Measurements from ENCODE around the gene CRB3. TPM values are rescaled to one million over a fixed set of nuclear protein-coding genes. Genes with fewer than 3 reads are reported as not detected.

The CRB3 gene
- total RNA-seq, 1 experiment from 2014 or later = 29.9 TPM

DNA sequence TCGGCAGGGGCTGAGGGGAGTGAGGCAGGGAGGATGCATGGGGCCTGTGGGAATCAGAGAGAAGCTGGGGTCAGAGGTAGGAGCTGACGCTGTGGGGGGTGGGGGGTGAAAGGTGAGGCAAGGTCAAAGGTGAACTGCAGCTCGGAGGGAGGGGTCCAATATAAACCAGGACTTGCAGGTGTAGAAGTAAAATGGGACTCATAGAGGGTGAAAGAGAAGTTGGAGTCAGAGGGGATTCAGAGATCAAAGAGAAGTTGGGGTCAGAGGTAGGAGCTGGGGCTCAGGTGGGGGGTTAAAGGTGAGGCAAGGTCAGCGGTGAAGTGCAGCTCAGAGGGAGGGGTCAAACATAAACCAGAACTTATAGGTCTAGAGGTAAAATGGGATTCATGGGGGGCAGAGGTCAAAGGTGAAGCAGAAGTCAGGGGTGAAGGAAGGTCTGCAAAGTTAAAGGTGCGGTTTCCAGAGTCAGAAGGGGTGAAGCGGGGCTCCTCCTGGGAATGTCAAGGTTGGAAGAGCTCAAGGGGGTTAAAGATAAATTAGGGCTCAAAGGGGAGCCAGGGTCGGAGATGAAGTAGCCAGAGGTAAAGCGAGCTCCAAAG lies 30.5 kb downstream of the CRB3 start:
- Mint-ChIP-seq H3K27me3 (ENCODE audit: low read depth) (peaks cover 12% of the 10 kb centered on the region), H3K4me1 (no peaks in the 10 kb centered on the region), H3K36me3 (no peaks in the 10 kb centered on the region), H3K4me3 (no peak overlapping the region), H3K27ac (no peak overlapping the region), H3K9me3 (peaks cover 11% of the 10 kb centered on the region)
- ChIA-PET POLR2A (no interaction called here), CTCF (no interaction called here)
- ATAC-seq = no peak
- DNase-seq (ENCODE audit: low spot score) = no peak
- no peak for TF ChIP-seq NR1H2 (CRISPR knock-in tag; IDR thresholded peaks at IDR 0.05)
- TF ChIP-seq FOXJ3 (CRISPR knock-in tag; IDR thresholded peaks at IDR 0.05; ENCODE audit: borderline replicate concordance) = no peak
- TF ChIP-seq, protein P1, sequence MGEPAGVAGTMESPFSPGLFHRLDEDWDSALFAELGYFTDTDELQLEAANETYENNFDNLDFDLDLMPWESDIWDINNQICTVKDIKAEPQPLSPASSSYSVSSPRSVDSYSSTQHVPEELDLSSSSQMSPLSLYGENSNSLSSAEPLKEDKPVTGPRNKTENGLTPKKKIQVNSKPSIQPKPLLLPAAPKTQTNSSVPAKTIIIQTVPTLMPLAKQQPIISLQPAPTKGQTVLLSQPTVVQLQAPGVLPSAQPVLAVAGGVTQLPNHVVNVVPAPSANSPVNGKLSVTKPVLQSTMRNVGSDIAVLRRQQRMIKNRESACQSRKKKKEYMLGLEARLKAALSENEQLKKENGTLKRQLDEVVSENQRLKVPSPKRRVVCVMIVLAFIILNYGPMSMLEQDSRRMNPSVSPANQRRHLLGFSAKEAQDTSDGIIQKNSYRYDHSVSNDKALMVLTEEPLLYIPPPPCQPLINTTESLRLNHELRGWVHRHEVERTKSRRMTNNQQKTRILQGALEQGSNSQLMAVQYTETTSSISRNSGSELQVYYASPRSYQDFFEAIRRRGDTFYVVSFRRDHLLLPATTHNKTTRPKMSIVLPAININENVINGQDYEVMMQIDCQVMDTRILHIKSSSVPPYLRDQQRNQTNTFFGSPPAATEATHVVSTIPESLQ (CRISPR knock-in tag; IDR thresholded peaks at IDR 0.05) = no peak
- TF ChIP-seq, protein P2, sequence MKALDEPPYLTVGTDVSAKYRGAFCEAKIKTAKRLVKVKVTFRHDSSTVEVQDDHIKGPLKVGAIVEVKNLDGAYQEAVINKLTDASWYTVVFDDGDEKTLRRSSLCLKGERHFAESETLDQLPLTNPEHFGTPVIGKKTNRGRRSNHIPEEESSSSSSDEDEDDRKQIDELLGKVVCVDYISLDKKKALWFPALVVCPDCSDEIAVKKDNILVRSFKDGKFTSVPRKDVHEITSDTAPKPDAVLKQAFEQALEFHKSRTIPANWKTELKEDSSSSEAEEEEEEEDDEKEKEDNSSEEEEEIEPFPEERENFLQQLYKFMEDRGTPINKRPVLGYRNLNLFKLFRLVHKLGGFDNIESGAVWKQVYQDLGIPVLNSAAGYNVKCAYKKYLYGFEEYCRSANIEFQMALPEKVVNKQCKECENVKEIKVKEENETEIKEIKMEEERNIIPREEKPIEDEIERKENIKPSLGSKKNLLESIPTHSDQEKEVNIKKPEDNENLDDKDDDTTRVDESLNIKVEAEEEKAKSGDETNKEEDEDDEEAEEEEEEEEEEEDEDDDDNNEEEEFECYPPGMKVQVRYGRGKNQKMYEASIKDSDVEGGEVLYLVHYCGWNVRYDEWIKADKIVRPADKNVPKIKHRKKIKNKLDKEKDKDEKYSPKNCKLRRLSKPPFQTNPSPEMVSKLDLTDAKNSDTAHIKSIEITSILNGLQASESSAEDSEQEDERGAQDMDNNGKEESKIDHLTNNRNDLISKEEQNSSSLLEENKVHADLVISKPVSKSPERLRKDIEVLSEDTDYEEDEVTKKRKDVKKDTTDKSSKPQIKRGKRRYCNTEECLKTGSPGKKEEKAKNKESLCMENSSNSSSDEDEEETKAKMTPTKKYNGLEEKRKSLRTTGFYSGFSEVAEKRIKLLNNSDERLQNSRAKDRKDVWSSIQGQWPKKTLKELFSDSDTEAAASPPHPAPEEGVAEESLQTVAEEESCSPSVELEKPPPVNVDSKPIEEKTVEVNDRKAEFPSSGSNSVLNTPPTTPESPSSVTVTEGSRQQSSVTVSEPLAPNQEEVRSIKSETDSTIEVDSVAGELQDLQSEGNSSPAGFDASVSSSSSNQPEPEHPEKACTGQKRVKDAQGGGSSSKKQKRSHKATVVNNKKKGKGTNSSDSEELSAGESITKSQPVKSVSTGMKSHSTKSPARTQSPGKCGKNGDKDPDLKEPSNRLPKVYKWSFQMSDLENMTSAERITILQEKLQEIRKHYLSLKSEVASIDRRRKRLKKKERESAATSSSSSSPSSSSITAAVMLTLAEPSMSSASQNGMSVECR (CRISPR knock-in tag; IDR thresholded peaks at IDR 0.05; ENCODE audit: borderline replicate concordance) = no peak
- TF ChIP-seq, protein P3, sequence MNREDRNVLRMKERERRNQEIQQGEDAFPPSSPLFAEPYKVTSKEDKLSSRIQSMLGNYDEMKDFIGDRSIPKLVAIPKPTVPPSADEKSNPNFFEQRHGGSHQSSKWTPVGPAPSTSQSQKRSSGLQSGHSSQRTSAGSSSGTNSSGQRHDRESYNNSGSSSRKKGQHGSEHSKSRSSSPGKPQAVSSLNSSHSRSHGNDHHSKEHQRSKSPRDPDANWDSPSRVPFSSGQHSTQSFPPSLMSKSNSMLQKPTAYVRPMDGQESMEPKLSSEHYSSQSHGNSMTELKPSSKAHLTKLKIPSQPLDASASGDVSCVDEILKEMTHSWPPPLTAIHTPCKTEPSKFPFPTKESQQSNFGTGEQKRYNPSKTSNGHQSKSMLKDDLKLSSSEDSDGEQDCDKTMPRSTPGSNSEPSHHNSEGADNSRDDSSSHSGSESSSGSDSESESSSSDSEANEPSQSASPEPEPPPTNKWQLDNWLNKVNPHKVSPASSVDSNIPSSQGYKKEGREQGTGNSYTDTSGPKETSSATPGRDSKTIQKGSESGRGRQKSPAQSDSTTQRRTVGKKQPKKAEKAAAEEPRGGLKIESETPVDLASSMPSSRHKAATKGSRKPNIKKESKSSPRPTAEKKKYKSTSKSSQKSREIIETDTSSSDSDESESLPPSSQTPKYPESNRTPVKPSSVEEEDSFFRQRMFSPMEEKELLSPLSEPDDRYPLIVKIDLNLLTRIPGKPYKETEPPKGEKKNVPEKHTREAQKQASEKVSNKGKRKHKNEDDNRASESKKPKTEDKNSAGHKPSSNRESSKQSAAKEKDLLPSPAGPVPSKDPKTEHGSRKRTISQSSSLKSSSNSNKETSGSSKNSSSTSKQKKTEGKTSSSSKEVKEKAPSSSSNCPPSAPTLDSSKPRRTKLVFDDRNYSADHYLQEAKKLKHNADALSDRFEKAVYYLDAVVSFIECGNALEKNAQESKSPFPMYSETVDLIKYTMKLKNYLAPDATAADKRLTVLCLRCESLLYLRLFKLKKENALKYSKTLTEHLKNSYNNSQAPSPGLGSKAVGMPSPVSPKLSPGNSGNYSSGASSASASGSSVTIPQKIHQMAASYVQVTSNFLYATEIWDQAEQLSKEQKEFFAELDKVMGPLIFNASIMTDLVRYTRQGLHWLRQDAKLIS (CRISPR knock-in tag; IDR thresholded peaks at IDR 0.05; ENCODE audit: borderline replicate concordance) = no peak
- TF ChIP-seq, protein P4, sequence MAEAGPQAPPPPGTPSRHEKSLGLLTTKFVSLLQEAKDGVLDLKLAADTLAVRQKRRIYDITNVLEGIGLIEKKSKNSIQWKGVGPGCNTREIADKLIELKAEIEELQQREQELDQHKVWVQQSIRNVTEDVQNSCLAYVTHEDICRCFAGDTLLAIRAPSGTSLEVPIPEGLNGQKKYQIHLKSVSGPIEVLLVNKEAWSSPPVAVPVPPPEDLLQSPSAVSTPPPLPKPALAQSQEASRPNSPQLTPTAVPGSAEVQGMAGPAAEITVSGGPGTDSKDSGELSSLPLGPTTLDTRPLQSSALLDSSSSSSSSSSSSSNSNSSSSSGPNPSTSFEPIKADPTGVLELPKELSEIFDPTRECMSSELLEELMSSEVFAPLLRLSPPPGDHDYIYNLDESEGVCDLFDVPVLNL (CRISPR knock-in tag; IDR thresholded peaks at IDR 0.05; ENCODE audit: borderline replicate concordance, low read depth) = no peak
- TF ChIP-seq, protein P5, sequence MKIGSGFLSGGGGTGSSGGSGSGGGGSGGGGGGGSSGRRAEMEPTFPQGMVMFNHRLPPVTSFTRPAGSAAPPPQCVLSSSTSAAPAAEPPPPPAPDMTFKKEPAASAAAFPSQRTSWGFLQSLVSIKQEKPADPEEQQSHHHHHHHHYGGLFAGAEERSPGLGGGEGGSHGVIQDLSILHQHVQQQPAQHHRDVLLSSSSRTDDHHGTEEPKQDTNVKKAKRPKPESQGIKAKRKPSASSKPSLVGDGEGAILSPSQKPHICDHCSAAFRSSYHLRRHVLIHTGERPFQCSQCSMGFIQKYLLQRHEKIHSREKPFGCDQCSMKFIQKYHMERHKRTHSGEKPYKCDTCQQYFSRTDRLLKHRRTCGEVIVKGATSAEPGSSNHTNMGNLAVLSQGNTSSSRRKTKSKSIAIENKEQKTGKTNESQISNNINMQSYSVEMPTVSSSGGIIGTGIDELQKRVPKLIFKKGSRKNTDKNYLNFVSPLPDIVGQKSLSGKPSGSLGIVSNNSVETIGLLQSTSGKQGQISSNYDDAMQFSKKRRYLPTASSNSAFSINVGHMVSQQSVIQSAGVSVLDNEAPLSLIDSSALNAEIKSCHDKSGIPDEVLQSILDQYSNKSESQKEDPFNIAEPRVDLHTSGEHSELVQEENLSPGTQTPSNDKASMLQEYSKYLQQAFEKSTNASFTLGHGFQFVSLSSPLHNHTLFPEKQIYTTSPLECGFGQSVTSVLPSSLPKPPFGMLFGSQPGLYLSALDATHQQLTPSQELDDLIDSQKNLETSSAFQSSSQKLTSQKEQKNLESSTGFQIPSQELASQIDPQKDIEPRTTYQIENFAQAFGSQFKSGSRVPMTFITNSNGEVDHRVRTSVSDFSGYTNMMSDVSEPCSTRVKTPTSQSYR (CRISPR knock-in tag; IDR thresholded peaks at IDR 0.05) = no peak
- no peak for TF ChIP-seq ZNF317 (CRISPR knock-in tag; IDR thresholded peaks at IDR 0.05; ENCODE audit: borderline replicate concordance, low read depth)
- TF ChIP-seq, protein P6, sequence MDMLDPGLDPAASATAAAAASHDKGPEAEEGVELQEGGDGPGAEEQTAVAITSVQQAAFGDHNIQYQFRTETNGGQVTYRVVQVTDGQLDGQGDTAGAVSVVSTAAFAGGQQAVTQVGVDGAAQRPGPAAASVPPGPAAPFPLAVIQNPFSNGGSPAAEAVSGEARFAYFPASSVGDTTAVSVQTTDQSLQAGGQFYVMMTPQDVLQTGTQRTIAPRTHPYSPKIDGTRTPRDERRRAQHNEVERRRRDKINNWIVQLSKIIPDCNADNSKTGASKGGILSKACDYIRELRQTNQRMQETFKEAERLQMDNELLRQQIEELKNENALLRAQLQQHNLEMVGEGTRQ (CRISPR knock-in tag; IDR thresholded peaks at IDR 0.05) = no peak
- TF ChIP-seq, protein P7, sequence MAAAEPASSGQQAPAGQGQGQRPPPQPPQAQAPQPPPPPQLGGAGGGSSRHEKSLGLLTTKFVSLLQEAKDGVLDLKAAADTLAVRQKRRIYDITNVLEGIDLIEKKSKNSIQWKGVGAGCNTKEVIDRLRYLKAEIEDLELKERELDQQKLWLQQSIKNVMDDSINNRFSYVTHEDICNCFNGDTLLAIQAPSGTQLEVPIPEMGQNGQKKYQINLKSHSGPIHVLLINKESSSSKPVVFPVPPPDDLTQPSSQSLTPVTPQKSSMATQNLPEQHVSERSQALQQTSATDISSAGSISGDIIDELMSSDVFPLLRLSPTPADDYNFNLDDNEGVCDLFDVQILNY (CRISPR knock-in tag; IDR thresholded peaks at IDR 0.05) = no peak
- TF ChIP-seq, protein P8, sequence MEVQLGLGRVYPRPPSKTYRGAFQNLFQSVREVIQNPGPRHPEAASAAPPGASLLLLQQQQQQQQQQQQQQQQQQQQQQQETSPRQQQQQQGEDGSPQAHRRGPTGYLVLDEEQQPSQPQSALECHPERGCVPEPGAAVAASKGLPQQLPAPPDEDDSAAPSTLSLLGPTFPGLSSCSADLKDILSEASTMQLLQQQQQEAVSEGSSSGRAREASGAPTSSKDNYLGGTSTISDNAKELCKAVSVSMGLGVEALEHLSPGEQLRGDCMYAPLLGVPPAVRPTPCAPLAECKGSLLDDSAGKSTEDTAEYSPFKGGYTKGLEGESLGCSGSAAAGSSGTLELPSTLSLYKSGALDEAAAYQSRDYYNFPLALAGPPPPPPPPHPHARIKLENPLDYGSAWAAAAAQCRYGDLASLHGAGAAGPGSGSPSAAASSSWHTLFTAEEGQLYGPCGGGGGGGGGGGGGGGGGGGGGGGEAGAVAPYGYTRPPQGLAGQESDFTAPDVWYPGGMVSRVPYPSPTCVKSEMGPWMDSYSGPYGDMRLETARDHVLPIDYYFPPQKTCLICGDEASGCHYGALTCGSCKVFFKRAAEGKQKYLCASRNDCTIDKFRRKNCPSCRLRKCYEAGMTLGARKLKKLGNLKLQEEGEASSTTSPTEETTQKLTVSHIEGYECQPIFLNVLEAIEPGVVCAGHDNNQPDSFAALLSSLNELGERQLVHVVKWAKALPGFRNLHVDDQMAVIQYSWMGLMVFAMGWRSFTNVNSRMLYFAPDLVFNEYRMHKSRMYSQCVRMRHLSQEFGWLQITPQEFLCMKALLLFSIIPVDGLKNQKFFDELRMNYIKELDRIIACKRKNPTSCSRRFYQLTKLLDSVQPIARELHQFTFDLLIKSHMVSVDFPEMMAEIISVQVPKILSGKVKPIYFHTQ (CRISPR knock-in tag; IDR thresholded peaks at IDR 0.05) = no peak
- TF ChIP-seq GTF2I (CRISPR knock-in tag; conservative IDR thresholded peaks at IDR 0.05) = no peak
- no peak for TF ChIP-seq TP53 (CRISPR knock-in tag; IDR thresholded peaks at IDR 0.05)
- no peak for TF ChIP-seq FOXK1 (CRISPR knock-in tag; IDR thresholded peaks at IDR 0.05)
- TF ChIP-seq, protein P9, sequence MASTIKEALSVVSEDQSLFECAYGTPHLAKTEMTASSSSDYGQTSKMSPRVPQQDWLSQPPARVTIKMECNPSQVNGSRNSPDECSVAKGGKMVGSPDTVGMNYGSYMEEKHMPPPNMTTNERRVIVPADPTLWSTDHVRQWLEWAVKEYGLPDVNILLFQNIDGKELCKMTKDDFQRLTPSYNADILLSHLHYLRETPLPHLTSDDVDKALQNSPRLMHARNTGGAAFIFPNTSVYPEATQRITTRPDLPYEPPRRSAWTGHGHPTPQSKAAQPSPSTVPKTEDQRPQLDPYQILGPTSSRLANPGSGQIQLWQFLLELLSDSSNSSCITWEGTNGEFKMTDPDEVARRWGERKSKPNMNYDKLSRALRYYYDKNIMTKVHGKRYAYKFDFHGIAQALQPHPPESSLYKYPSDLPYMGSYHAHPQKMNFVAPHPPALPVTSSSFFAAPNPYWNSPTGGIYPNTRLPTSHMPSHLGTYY (CRISPR knock-in tag; IDR thresholded peaks at IDR 0.05) = no peak
- TF ChIP-seq EMX1 (CRISPR knock-in tag; IDR thresholded peaks at IDR 0.05) = no peak
